SK-N-SH (cell line): ENCODE measurements around the gene SETBP1. TPM values are rescaled to one million over a fixed set of nuclear protein-coding genes. Genes with fewer than 3 reads are reported as not detected.

Experiments
- CTCF ChIA-PET: fragments of 300-600, 350-600 bp; formaldehyde crosslinking; extraction: SDS; loops from one replicate; lab custom pipeline; 2021; lab: Yijun Ruan, JAX
- POLR2A ChIA-PET: fragments of 350-600 bp; sonication (Branson Sonifier 250); formaldehyde crosslinking; extraction: SDS; loops from one replicate; lab custom pipeline; 2020; ENCODE audit warnings: antibody characterized with exemption, inconsistent platforms; lab: Yijun Ruan, JAX
- DNase-seq: peaks from one replicate; pipeline ENCODE4 v3.0.0; 2012
- H2AFZ ChIP-seq: fragments of 200-600 bp; sonication (generic); 2 replicates; pipeline ENCODE4 v1.8.1; 2016; ENCODE audit warnings: antibody characterized with exemption, mild to moderate bottlenecking, low read depth
- H3F3A ChIP-seq: fragments of 200-600 bp; sonication (generic); replicated peaks from 2 replicates; pipeline ENCODE3; 2016; ENCODE audit warnings: antibody characterized with exemption, mild to moderate bottlenecking; ENCODE audit not compliant: insufficient read depth
- H3K27ac ChIP-seq, 2 experiments: fragments of 200-500 bp in 1 of 2; fragments of 200-600 bp in 1 of 2; sonication (Bioruptor generic) in 1 of 2; sonication (generic), shearing (Covaris generic) in 1 of 2; 2 replicates each; pipeline versions ENCODE4 v1.5.1 to v1.6.1; 2014 to 2016; ENCODE audit warnings: low read depth in 2 of 2, inconsistent platforms in 1 of 2, low read length in 1 of 2, mild to moderate bottlenecking in 1 of 2, mixed read lengths in 1 of 2
- H3K27me3 ChIP-seq: fragments of 200-600 bp; sonication (generic), shearing (Covaris generic); 2 replicates; pipeline ENCODE4 v1.6.1; 2016; ENCODE audit warnings: mixed run types; ENCODE audit not compliant: insufficient read depth
- H3K36me3 ChIP-seq, 2 experiments: fragments of 200-500 bp in 1 of 2; fragments of 200-600 bp in 1 of 2; sonication (Bioruptor generic) in 1 of 2; sonication (generic) in 1 of 2; replicated peaks in 1 of 2; 2 replicates each; pipeline versions ENCODE3 to v1.5.1; 2014 to 2016; ENCODE audit warnings: low read length in 1 of 2, mild to moderate bottlenecking in 1 of 2; ENCODE audit not compliant: insufficient read depth in 2 of 2, control insufficient read depth in 1 of 2
- H3K4me1 ChIP-seq, 2 experiments: fragments of 200-500 bp in 1 of 2; fragments of 200-600 bp in 1 of 2; sonication (Bioruptor generic) in 1 of 2; sonication (generic), shearing (Covaris generic) in 1 of 2; 2 replicates each; pipeline versions ENCODE4 v1.5.1 to v1.6.1; 2014 to 2016; ENCODE audit warnings: low read depth in 1 of 2, low read length in 1 of 2, mixed run types in 1 of 2; ENCODE audit not compliant: insufficient read depth in 2 of 2, control insufficient read depth in 1 of 2
- H3K4me2 ChIP-seq: fragments of 200-600 bp; sonication (generic), shearing (Covaris generic); 2 replicates; pipeline ENCODE4 v1.6.1; 2017; ENCODE audit warnings: mixed run types
- H3K4me3 ChIP-seq, 2 experiments: fragments of 200-500 bp in 1 of 2; fragments of 200-600 bp in 1 of 2; sonication (Bioruptor generic) in 1 of 2; sonication (generic), shearing (Covaris generic) in 1 of 2; 2 replicates each; pipeline versions ENCODE4 v1.5.1 to v1.8.1; 2014 to 2016; ENCODE audit warnings: low read depth in 2 of 2, inconsistent platforms in 1 of 2, low read length in 1 of 2, mild to moderate bottlenecking in 1 of 2, mixed read lengths in 1 of 2, moderate library complexity in 1 of 2
- H3K79me2 ChIP-seq: fragments of 200-600 bp; sonication (generic); 2 replicates; pipeline ENCODE4 v1.8.1; 2017; ENCODE audit warnings: mild to moderate bottlenecking; ENCODE audit not compliant: insufficient read depth
- H3K9ac ChIP-seq: fragments of 200-600 bp; sonication (generic); 2 replicates; pipeline ENCODE4 v1.6.1; 2017; ENCODE audit warnings: mixed run types
- H3K9me2 ChIP-seq: fragments of 200-600 bp; sonication (generic); 2 replicates; pipeline ENCODE4 v1.6.1; 2017; ENCODE audit warnings: mixed run types
- H3K9me3 ChIP-seq: fragments of 200-600 bp; sonication (generic); 2 replicates; pipeline ENCODE4 v1.6.1; 2017; ENCODE audit warnings: mixed run types, mild to moderate bottlenecking, moderate library complexity
- H4K20me1 ChIP-seq: fragments of 200-600 bp; sonication (generic); 2 replicates; pipeline ENCODE4 v1.6.1; 2017; ENCODE audit warnings: mild to moderate bottlenecking, mixed run types; ENCODE audit not compliant: insufficient read depth
- IRF3 ChIP-seq: fragments of 150-350 bp; IDR thresholded peaks from 2 replicates; pipeline ENCODE4 v1.6.1; 2016; ENCODE audit warnings: mild to moderate bottlenecking, low read depth, low read length
- PBX3 ChIP-seq: IDR thresholded peaks from 2 replicates; pipeline ENCODE4; 2012
- REST ChIP-seq: IDR thresholded peaks from 2 replicates; pipeline ENCODE4 v1.6.1; 2012; ENCODE audit warnings: mild to moderate bottlenecking, low read depth, low read length, moderate library complexity
- TEAD4 ChIP-seq: IDR thresholded peaks from 2 replicates; pipeline ENCODE4 v1.4.0; 2012; ENCODE audit warnings: mild to moderate bottlenecking, borderline replicate concordance; ENCODE audit not compliant: insufficient read depth
- WGBS: methylation state at CpG from one replicate; pipeline ENCODE4 v1.1.6; 2017; ENCODE audit warnings: low lambda C conversion rate; 5-methylcytosine and 5-hydroxymethylcytosine counted together
- polyA plus RNA-seq, 3 experiments: library from polyadenylated mRNA; depleted of rRNA; stranded (reverse); fragments of >200 nt; gene quantifications; 2 replicates each; pipeline ENCODE4 v1.2.3, GENCODE V29; 2012

SETBP1 gene
- polyA plus RNA-seq, 1 of the 3 experiments (the other 2 are of a cell fraction): 3.0 TPM

GRCh38 chr18:45102863-45103262, 422.2 kb downstream of the SETBP1 start:
- ChIA-PET POLR2A (no interaction called here), CTCF (interaction anchor here (1.0 kb wide), 1 partner anchor 281 kb away, joined by 4 read pairs; no protein-coding TSS in a partner anchor)
- no peaks in the 10 kb centered on the region for H3F3A ChIP-seq
- 91% methylated on average over 6 of the region's 6 CpGs for WGBS
- H3K9ac ChIP-seq: no peak overlapping the region
- no peaks in the 10 kb centered on the region for H4K20me1 ChIP-seq
- no peaks in the 10 kb centered on the region for H3K36me3 ChIP-seq
- no peaks in the 10 kb centered on the region for H3K27me3 ChIP-seq
- H3K4me2 ChIP-seq: no peak overlapping the region
- H2AFZ ChIP-seq: no peak overlapping the region
- no peak overlapping the region for H3K27ac ChIP-seq
- no peaks in the 10 kb centered on the region for H3K9me2 ChIP-seq
- TF ChIP-seq IRF3: no peak
- peaks cover 0 to 4% of the 10 kb centered on the region in 2 experiments; a peak in 3 of 4 replicates for H3K4me1 ChIP-seq
- DNase-seq: no peak
- no peak overlapping the region for H3K4me3 ChIP-seq
- H3K9me3 ChIP-seq: no peaks in the 10 kb centered on the region
- no peaks in the 10 kb centered on the region for H3K79me2 ChIP-seq

GRCh38 chr18:45103319-45104048, 422.8 kb downstream of the SETBP1 start:
- no peak for TF ChIP-seq TEAD4
- TF ChIP-seq REST: no peak
- no peak for TF ChIP-seq PBX3
- ChIA-PET CTCF (interaction anchor here (1.0 kb wide), 1 partner anchor 281 kb away, joined by 4 read pairs; no protein-coding TSS in a partner anchor), POLR2A (no interaction called here)
- Histone ChIP-seq H3K27ac (no peak overlapping the region), H2AFZ (no peak overlapping the region), H3K9ac (no peak overlapping the region), H3F3A (no peaks in the 10 kb centered on the region), H3K4me1 (peaks cover 0 to 4% of the 10 kb centered on the region in 2 experiments; a peak in 3 of 4 replicates), H3K36me3 (no peaks in the 10 kb centered on the region), H4K20me1 (no peaks in the 10 kb centered on the region), H3K9me3 (no peaks in the 10 kb centered on the region), H3K79me2 (no peaks in the 10 kb centered on the region), H3K4me3 (no peak overlapping the region), H3K4me2 (no peak overlapping the region), H3K9me2 (no peaks in the 10 kb centered on the region), H3K27me3 (no peaks in the 10 kb centered on the region)
- DNase-seq: no peak
- WGBS: 74% methylated on average over 5 of the region's 5 CpGs
